Activated CD4-positive, alpha-beta memory T cell treated with anti-CD3 and anti-CD28 coated beads, Interleukin-2, amount 10 ng/mL, durations not matched to agents 7 days and 5 days (primary cell): Measurements from ENCODE around the gene SLC35E2B. TPM values are rescaled to one million over a fixed set of nuclear protein-coding genes. Genes with fewer than 3 reads are reported as not detected.
"Not testable (repeated sequence)": the region's sequence is repeated elsewhere in the genome, so short reads cannot be mapped to it uniquely, and the experiment has no call there.

Experiments used
- CTCF ChIA-PET: fragments of 350-600 bp; sonication (Branson Sonifier 250); formaldehyde crosslinking; loops from one replicate; lab custom pipeline; 2021; ENCODE audit warnings: antibody characterized with exemption, inconsistent platforms; lab: Charles Lee
- POLR2A ChIA-PET: fragments of 350-600 bp; sonication (Branson Sonifier 250); formaldehyde crosslinking; loops from one replicate; lab custom pipeline; 2021; ENCODE audit warnings: antibody characterized with exemption; lab: Charles Lee
- DNase-seq: peaks from one replicate; pipeline ENCODE4 v3.0.0-alpha.2; 2020
- H3K27ac Mint-ChIP-seq: one replicate; pipeline ENCODE4 v1.8.0; 2021; ENCODE audit warnings: mild to moderate bottlenecking, mixed read lengths
- H3K27me3 Mint-ChIP-seq: one replicate; pipeline ENCODE4 v1.8.0; 2021; ENCODE audit warnings: mixed read lengths
- H3K36me3 Mint-ChIP-seq: one replicate; pipeline ENCODE4 v1.8.0; 2021; ENCODE audit warnings: low read depth, mixed read lengths
- H3K4me1 Mint-ChIP-seq: one replicate; pipeline ENCODE4 v1.8.0; 2021; ENCODE audit warnings: mixed read lengths
- H3K4me3 Mint-ChIP-seq: one replicate; pipeline ENCODE4 v1.8.0; 2021; ENCODE audit warnings: mild to moderate bottlenecking, mixed read lengths
- H3K9me3 Mint-ChIP-seq: one replicate; pipeline ENCODE4 v1.8.0; 2021; ENCODE audit warnings: mixed read lengths
- total RNA-seq, 2 experiments: library from RNA; stranded (reverse); gene quantifications; one replicate each; pipeline ENCODE4 v1.2.3, GENCODE V29; 2021

SLC35E2B gene
- total RNA-seq, 2 experiments from 2014 or later: 54.5 to 55.7 TPM

DNA sequence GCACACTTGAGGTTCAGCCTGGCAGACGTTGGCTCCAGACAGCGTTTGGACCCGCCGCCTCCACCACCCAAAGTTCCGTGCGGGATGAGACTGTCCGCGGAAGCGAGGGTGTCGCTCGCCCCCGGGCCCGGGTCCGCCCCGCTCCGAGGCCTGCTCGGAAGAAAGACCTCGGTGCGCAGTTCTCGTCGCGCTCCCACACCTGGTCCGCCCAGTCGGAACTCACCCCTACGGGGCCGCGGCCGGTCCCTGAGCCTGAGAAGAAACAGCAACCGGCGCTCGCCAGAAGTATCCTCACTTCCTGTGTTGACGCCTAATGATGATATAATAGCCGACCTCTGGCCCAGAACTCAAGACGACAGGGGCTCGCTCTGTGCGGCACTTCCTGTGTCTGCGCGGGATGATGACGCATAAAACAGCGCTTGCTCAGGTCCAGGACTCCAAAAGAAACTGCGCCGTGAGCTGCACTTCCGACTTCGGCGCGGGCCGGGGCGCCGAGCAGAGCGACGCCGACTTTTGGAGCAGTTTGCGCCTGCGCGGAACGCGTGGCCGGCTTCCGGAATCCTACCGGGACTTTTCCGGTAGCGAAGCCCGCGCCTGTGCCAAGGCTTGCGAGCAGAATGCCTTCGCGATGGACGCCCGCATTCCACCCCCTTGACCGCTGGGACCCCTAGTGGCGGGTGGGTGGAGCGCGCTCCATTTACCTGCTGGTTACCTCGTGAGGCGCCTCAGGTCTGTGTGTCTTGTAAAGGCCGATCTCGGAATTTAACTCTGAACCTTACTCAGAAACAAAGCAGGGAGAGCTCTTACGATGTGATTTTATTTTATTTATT is 31.7 kb upstream of the SLC35E2B start, which contains the start of gene CDK11A:
TSS of gene CDK11A (minus strand) at position 323 of the 830 bp plus-strand sequence. CDS start 1,539 bp downstream, outside the sequence.
- H3K36me3 Mint-ChIP-seq: peaks cover 38% of the 10 kb centered on the region
- not testable (repeated sequence) for H3K27me3 Mint-ChIP-seq, H3K9me3 Mint-ChIP-seq
- ChIA-PET POLR2A (interaction anchor here (0.6 to 1.3 kb wide), 8 partner anchors 45 to 319 kb away, joined by 3 to 10 read pairs (median 3); partner anchors contain the start of gene NADK), CTCF (interaction anchor here (0.5 kb wide), 1 partner anchor 162 kb away, joined by 3 read pairs; no protein-coding TSS in a partner anchor)
- H3K27ac Mint-ChIP-seq: peak within 1 kb of the TSS; percentile 94
- peaks cover 31% of the 10 kb centered on the region for H3K4me1 Mint-ChIP-seq
- DNase-seq: peak; percentile 99
- H3K4me3 Mint-ChIP-seq: peak within 1 kb of the TSS; percentile 84

DNA sequence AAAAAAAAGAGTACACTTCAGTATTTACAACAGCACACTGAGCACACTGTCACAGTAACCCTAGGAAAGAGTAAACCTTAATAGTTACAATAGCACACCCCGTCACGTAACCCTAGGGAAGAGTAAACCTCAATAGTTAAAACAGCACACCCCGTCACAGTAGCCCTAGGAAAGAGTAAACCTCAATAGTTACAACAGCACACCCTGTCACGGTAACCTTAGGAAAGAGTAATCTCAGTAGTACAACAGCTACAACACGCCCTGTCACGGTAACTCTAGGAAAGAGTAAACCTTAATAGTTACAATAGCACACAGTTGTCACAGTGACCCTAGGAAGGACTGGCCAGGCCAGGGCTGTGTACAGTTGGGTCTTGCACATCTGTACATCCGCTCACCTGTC is 28.6 kb upstream of the SLC35E2B start:
- peaks cover 14% of the 10 kb centered on the region for H3K4me1 Mint-ChIP-seq
- no peaks in the 10 kb centered on the region for H3K27me3 Mint-ChIP-seq

DNA sequence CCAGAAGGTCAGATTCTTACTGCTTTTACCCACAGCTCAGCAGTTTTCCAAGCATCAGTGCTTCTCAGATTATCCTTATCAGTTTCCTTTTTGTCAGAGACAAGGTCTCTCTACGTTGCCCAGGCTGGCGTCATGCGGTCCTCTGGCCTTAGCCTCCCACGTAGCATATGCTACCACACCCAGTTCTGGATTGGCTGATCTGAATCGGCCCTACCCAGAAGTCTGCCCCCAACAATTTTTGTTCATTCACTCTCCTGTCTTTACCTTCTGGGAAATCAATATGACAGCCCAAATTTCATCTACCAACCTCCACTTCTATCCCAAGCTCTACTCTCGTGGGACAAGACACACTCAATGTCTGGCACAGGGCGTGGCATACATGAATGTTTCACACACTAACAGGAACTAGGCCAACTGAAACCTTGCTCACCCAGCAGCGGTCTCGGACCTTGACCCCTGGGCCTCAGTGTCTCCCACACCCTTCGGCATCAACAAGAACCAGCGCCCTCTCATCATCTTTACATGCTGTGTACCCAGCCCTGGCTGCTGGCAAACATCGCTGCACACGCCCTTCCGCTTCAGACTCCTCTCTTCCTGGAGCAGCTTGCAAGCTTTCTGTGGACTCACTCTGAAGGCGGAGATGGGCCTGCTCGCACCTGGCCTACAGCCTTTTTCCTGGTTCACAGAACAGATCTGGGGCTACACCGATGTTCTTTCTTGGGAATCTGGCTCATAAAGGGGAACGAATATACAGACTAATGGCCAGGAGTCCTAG is 22.7 kb upstream of the SLC35E2B start:
- peaks cover 31% of the 10 kb centered on the region for H3K36me3 Mint-ChIP-seq
- DNase-seq, CTCF ChIA-PET, H3K27me3 Mint-ChIP-seq, H3K4me3 Mint-ChIP-seq, H3K27ac Mint-ChIP-seq, H3K9me3 Mint-ChIP-seq, POLR2A ChIA-PET, H3K4me1 Mint-ChIP-seq: not testable (repeated sequence)

More for the DNA sequence above, 28.6 kb upstream of the SLC35E2B start:
- Mint-ChIP-seq H3K36me3 (peaks cover 41% of the 10 kb centered on the region), H3K9me3 (no peaks in the 10 kb centered on the region), H3K4me3 (no peak overlapping the region), H3K27ac (no peak overlapping the region)
- POLR2A ChIA-PET: no interaction called here
- CTCF ChIA-PET: no interaction called here
- DNase-seq: no peak

DNA sequence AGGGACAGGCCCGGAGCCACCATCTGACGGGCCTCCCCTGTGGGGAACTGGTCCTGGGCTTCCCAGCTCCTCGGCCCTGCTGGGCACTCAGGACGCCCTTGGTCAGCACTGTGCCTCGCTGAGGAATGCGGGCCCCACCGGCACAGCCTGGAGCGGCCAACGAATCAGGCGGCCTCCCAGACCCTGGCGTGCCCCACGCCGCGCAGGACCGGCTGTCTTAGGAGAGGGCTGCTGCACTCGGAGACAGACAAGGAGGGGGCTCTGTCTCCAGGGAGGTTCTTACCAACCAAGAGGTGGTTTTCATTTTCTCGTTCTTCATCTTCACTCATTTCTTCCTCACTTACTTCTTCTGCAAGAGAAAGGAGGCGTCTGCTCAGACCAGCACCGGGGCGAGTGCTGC is 15.3 kb upstream of the SLC35E2B start:
- H3K4me1 Mint-ChIP-seq, H3K27ac Mint-ChIP-seq, POLR2A ChIA-PET, H3K36me3 Mint-ChIP-seq, H3K4me3 Mint-ChIP-seq, CTCF ChIA-PET, H3K27me3 Mint-ChIP-seq, H3K9me3 Mint-ChIP-seq, DNase-seq: not testable (repeated sequence)

DNA sequence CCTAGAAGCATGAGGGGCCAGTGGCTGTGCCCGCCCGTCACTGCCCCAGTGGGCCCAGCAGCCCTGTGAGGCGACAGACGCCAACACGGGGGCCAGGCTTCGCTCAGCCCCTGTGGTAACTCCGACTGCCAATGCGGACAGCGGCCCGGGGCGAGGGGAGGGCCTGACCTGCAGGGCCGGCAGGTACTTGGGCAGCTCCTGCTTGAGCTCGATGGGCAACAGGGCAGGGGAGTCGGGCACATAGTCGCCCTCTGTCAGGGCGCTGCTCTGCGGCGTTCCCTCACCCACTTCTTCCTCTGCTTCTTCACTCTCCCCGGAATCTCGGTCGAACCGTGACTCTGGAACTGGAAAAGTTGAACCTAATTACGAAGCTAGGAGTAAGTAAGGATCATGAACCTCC is 14.6 kb upstream of the SLC35E2B start:
- CTCF ChIA-PET, H3K36me3 Mint-ChIP-seq, H3K9me3 Mint-ChIP-seq, H3K27ac Mint-ChIP-seq, DNase-seq, POLR2A ChIA-PET, H3K4me3 Mint-ChIP-seq, H3K27me3 Mint-ChIP-seq, H3K4me1 Mint-ChIP-seq: not testable (repeated sequence)

DNA sequence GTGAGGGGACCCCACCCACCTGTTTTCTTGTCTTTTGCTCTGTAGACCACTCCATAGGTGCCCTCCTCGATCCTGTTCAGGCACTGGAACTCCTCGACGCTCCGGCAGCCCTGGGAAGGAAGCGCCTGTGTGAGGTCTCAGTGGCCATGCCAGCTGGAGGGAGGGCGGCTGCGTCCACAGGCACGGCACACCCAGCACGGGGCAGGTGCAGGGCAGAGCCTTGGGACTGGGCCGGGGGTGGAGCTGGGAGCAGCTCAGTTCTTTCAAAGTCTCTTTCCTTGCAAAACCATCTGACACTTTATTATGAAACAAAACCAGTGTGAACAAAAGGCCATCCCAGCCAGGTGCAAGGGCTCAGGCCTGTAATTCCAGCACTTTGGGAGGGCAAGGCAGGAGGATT is 13.0 kb upstream of the SLC35E2B start:
- DNase-seq, POLR2A ChIA-PET, H3K36me3 Mint-ChIP-seq, H3K4me1 Mint-ChIP-seq, CTCF ChIA-PET, H3K27ac Mint-ChIP-seq, H3K4me3 Mint-ChIP-seq, H3K9me3 Mint-ChIP-seq, H3K27me3 Mint-ChIP-seq: not testable (repeated sequence)

DNA sequence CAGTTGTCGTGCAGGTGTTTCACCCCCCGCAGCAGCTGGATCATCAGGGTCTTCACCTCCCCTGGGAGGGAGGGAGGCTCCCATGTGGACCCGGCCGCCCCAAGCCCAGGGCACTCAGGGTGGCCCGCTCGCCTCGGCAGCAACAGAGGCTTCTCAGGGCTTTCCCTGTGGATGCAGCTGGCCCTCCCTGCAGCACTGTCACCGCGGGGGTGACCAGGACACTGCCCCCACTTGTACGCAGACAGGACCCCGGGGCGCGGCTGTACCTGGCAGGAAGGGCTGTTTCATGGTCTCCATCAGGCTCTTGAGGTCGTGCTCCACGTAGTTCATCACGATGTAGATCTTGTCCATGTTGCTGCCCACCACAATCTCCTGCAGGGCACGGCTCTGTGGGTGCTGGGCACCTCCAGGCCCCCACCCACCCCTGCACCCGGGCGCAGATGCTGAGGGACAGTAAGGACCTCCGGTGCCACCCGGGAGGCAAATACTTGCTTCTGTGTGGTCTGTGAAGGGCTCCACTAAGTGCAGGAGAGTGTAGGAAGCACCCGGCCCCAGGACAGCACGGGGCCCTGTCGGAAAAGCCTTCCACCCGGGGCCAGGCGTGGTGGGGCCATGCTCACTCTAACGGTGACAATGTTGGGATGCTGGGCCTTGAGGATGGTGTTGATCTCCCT is 11.8 kb upstream of the SLC35E2B start:
- H3K4me3 Mint-ChIP-seq, H3K9me3 Mint-ChIP-seq, H3K36me3 Mint-ChIP-seq, CTCF ChIA-PET, H3K27ac Mint-ChIP-seq, H3K27me3 Mint-ChIP-seq, POLR2A ChIA-PET, H3K4me1 Mint-ChIP-seq: not testable (repeated sequence)
- DNase-seq: peak; percentile 12

DNA sequence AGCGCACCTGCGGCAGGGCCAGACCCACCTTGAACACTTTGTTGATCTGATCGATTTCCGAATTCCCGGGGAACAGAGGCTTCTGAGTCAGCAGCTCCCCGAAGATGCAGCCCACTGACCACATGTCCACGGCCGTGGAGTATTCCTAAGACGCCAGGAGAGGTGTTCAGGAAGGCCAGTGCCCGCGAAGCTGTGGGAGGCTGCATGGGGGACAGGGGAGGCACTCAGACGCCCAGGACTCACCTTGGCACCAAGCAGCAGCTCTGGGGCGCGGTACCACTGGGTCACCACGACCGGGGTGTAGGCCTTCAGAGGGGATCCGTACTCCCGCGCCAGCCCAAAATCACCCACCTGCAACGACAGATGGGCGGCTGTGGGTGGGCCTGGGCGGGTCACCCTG is 11.2 kb upstream of the SLC35E2B start:
- no peaks in the 10 kb centered on the region for H3K4me1 Mint-ChIP-seq
- no peaks in the 10 kb centered on the region for H3K9me3 Mint-ChIP-seq
- no peak overlapping the region for H3K27ac Mint-ChIP-seq
- ChIA-PET CTCF (no interaction called here), POLR2A (no interaction called here)
- no peak overlapping the region for H3K4me3 Mint-ChIP-seq
- H3K27me3 Mint-ChIP-seq: peaks cover 2% of the 10 kb centered on the region
- peak; percentile 10 for DNase-seq
- H3K36me3 Mint-ChIP-seq: peaks cover 4% of the 10 kb centered on the region

DNA sequence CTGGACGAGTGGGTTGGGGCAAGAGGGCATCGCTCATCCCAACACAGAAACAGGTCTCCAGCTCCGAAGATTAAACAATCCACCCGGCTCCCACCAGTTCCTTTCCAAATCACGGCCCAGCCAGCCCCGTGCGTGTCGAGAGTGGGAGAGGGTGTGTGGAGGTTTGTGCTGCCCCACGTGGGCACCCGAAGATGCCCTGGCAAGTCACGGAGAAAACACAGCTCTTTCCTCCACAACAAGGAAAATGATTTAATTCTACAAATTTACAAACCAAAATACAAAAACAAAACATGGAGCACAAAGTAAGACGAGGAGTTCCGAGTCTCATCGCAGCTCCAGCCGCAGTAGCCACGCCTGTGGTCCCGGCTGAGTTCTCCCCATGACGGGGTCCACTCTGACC is 9.9 kb upstream of the SLC35E2B start:
- H3K4me3 Mint-ChIP-seq, H3K36me3 Mint-ChIP-seq, DNase-seq, H3K27me3 Mint-ChIP-seq, POLR2A ChIA-PET, H3K9me3 Mint-ChIP-seq, H3K27ac Mint-ChIP-seq, CTCF ChIA-PET, H3K4me1 Mint-ChIP-seq: not testable (repeated sequence)

DNA sequence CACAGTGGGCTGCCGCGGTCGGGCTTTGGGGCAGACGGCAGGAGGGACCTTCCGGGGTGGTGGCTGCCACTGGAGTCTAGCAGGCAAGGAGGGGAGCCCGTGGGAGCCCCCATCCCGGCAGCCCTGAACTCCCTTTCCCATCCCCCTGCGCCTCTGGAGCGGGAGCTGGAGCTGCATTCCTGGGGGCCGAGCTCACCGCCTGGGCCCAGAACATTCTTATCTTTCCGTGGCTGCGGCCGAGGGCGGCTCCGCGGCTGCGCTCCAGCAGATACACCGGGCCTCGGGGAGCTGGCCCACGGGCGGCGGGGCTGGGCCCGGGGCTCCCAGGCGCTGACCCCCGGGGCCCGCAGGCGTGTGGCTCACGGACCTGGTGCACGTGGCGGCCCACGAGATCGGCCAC is 8.0 kb upstream of the SLC35E2B start:
- H3K4me1 Mint-ChIP-seq, H3K36me3 Mint-ChIP-seq, H3K4me3 Mint-ChIP-seq, DNase-seq, H3K9me3 Mint-ChIP-seq, POLR2A ChIA-PET, CTCF ChIA-PET, H3K27ac Mint-ChIP-seq, H3K27me3 Mint-ChIP-seq: not testable (repeated sequence)

DNA sequence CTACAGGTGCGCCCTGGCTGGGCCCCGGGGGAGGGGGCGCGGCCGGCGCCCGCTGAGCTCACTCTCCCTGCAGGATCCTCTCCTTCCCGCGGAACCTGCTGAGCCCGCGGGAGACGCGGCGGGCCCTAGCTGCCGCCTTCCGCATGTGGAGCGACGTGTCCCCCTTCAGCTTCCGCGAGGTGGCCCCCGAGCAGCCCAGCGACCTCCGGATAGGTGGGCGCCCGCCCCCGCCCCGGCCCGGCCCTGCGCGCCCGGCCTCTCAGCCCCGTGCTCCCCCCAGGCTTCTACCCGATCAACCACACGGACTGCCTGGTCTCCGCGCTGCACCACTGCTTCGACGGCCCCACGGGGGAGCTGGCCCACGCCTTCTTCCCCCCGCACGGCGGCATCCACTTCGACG is 7.5 kb upstream of the SLC35E2B start:
- H3K36me3 Mint-ChIP-seq, DNase-seq, CTCF ChIA-PET, POLR2A ChIA-PET, H3K4me3 Mint-ChIP-seq, H3K4me1 Mint-ChIP-seq, H3K9me3 Mint-ChIP-seq, H3K27ac Mint-ChIP-seq, H3K27me3 Mint-ChIP-seq: not testable (repeated sequence)

DNA sequence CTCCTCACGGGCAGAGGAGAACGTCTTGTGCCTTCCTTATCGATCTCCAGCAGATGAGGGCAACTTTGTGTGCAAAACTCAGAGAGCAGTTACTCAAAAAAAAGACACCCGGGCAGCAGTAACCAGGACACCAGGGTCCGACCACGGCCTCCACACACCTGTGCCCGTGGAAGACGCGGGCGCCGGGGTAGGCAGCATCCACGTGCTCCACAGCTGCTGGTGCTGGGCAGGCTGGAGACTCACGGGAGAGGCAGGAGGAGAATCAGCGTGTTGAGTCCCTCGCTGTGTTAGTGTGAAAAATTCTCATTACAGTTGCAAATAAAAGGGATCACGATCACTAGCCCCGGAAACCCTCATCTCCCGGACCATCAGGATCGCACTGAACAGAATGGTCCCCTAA is 6.5 kb upstream of the SLC35E2B start:
- H3K4me1 Mint-ChIP-seq, H3K27me3 Mint-ChIP-seq, H3K9me3 Mint-ChIP-seq, H3K4me3 Mint-ChIP-seq, H3K27ac Mint-ChIP-seq, POLR2A ChIA-PET, H3K36me3 Mint-ChIP-seq, CTCF ChIA-PET: not testable (repeated sequence)
- DNase-seq: peak; percentile 14
